T-helper 2 cell treated with Interferon-gamma antibody and Interleukin-4, amounts not matched to agents 5 μg/mL and 100 μg/mL, for 36 hours (primary cell): Measurements from ENCODE around the gene PCP2.
A peak's percentile ranks its signal among the peaks of the same experiment; 100 is the strongest.

Source experiments
- DNase-seq: peaks from one replicate; pipeline ENCODE4 v3.0.0; 2021; ENCODE audit warnings: low spot score
- H3K27ac Mint-ChIP-seq: one replicate; pipeline ENCODE4 v1.8.0; 2021; ENCODE audit warnings: mild to moderate bottlenecking, mixed read lengths
- H3K27me3 Mint-ChIP-seq: one replicate; pipeline ENCODE4 v1.8.0; 2021; ENCODE audit warnings: low read depth, mixed read lengths
- H3K36me3 Mint-ChIP-seq: one replicate; pipeline ENCODE4 v1.8.0; 2021; ENCODE audit warnings: low read depth, mixed read lengths
- H3K4me1 Mint-ChIP-seq: one replicate; pipeline ENCODE4 v1.8.0; 2021; ENCODE audit warnings: low read depth, mixed read lengths
- H3K4me3 Mint-ChIP-seq: one replicate; pipeline ENCODE4 v1.8.0; 2022; ENCODE audit warnings: mild to moderate bottlenecking, moderate library complexity, mixed read lengths
- H3K9me3 Mint-ChIP-seq: one replicate; pipeline ENCODE4 v1.8.0; 2021; ENCODE audit warnings: mixed read lengths

Gene PCP2

DNA sequence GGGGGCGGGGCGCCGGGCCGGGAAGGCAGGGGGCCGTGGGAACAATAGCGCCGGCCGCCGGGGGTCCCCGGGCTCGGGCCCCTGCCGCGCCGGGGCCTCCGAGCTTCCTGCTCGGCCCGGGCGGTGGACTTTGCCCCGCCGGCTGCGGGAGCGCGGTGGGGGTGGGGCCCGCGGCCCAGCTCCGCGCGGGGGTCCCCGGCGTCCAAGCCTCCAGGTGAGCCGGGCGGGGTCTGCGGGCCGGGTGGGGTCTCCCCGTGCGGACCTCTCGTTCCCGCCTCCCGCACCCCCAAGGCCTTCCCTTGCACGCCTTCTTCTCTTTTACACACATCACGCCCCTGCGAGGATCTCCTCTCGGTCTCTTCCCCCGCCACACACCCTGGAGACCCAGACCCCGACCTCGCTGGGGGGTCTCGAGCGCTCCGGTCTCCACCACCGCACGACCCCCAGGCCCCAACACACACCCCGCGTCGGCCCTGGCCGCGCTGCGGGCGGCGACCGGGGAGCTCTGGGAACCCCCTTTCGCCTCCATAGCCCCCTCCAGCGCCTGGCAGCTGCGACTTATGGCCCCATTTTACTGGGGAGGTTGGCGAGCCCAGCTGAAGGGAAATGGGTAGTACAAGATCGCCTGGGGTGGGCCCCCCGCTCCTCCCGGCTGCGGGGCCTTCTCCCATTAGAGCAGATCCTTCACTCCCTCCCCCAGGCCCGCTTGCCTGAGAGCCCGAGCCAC is 37.1 kb downstream of the PCP2 start:
- H3K36me3 Mint-ChIP-seq = no peaks in the 10 kb centered on the region
- no peak overlapping the region for H3K27ac Mint-ChIP-seq

DNA sequence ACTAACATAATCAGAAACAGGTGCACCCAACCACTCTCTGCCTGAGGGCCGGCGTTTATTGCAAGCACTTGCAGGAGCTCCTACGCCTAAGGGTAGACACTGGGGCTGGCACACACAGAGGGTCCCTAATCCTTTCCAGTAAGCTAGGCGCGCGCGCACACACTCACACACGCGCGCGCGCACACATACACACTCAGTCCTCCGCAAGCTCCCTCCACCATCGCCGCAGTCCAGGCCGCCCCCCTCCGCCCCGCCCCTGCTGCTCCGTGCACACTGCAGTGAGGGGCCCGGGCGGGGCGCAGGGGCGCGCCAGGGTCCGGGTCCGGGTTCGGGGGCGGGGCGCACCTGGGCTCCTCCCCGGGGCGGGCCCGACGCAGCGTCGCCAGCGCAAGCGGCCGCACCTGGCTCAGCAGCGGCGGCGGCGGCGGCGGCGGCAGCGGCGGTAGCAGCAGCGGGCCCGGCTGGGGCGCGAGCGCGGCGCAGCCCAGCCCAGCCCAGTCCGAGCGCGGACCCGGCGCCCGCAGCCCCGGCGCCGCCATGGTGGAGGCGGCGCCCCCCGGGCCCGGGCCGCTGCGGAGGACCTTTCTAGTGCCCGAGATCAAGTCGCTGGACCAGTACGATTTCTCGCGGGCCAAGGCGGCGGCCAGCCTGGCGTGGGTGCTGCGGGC is 37.9 kb downstream of the PCP2 start, which contains the start of gene CAMSAP3:
Gene CAMSAP3, plus strand, starts transcription at position 398 of the 668 bp plus-strand sequence. Its CDS starts 140 bp downstream, at position 538.
- DNase-seq = no peak
- Mint-ChIP-seq H3K4me1 (peaks cover 2% of the 10 kb centered on the region), H3K9me3 (no peaks in the 10 kb centered on the region), H3K36me3 (no peaks in the 10 kb centered on the region), H3K27me3 (peaks cover 40% of the 10 kb centered on the region), H3K27ac (no peak within 1 kb of the TSS), H3K4me3 (peak within 1 kb of the TSS; percentile 29)

More for the DNA sequence above, 37.1 kb downstream of the PCP2 start:
- Mint-ChIP-seq H3K4me3 (peak overlapping the region; percentile 29), H3K9me3 (no peaks in the 10 kb centered on the region), H3K4me1 (peaks cover 2% of the 10 kb centered on the region), H3K27me3 (peaks cover 40% of the 10 kb centered on the region)
- no peak for DNase-seq

DNA sequence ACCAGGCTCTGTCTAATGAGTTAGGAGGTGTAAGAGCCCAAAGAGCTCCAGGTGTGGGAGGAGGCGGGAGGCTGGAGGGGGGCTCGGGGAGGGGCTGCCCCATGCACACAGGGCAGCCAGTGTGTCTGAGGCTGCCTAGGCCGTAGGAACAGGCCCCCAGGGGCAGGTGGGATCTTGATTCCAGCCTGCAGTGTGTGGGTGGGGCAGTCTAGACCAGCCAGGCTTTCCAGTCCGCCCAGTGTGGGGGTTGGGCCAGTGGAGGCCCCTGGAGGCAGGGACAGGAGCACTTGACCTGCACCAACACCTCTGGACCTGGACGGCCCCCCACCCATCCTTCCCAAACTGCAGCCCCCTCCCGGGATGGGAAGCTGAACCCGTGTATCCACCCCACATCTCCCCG is 43.3 kb downstream of the PCP2 start:
- Mint-ChIP-seq H3K36me3 (no peaks in the 10 kb centered on the region), H3K27me3 (peaks cover 18% of the 10 kb centered on the region), H3K4me3 (no peak overlapping the region), H3K27ac (no peak overlapping the region), H3K4me1 (peaks cover 2% of the 10 kb centered on the region), H3K9me3 (no peaks in the 10 kb centered on the region)
- no peak for DNase-seq

- H3K36me3 Mint-ChIP-seq = no peaks in the 10 kb centered on the region
- H3K9me3 Mint-ChIP-seq = no peaks in the 10 kb centered on the region
- no peak overlapping the region for H3K27ac Mint-ChIP-seq
- H3K4me1 Mint-ChIP-seq = no peaks in the 10 kb centered on the region
- H3K4me3 Mint-ChIP-seq = no peak overlapping the region
- H3K27me3 Mint-ChIP-seq = peaks cover 15% of the 10 kb centered on the region
- no peak for DNase-seq
Measured at GRCh38 chr19:7589822-7590221, 43.7 kb downstream of the PCP2 start.

GRCh38 chr19:7582446-7582845 is 51.1 kb downstream of the PCP2 start:
- Mint-ChIP-seq H3K36me3 (no peaks in the 10 kb centered on the region), H3K27me3 (no peaks in the 10 kb centered on the region), H3K9me3 (no peaks in the 10 kb centered on the region), H3K27ac (no peak overlapping the region), H3K4me3 (no peak overlapping the region), H3K4me1 (no peaks in the 10 kb centered on the region)
- DNase-seq = no peak
